D721Med (cell line): ENCODE measurements around the gene ANKS1B.
"Not testable (repeated sequence)": the region's sequence is repeated elsewhere in the genome, so short reads cannot be mapped to it uniquely, and the experiment has no call there.

Experiments used
- DNase-seq: peaks from one replicate; pipeline ENCODE4 v3.0.0; 2011; ENCODE audit warnings: low spot score; ENCODE audit not compliant: insufficient read length
- FAIRE-seq: peaks from 2 replicates; lab custom pipeline; 2011; peaks lifted over from hg19 to GRCh38; lab: Jason Lieb, UNC
- TF ChIP-seq, protein P1 (sequence below): IDR thresholded peaks from 2 replicates; pipeline ENCODE4 v1.5.1; 2012; ENCODE audit warnings: mild to moderate bottlenecking, control low read depth; ENCODE audit not compliant: insufficient read depth; ENCODE audit errors: missing control alignments

ANKS1B gene

DNA sequence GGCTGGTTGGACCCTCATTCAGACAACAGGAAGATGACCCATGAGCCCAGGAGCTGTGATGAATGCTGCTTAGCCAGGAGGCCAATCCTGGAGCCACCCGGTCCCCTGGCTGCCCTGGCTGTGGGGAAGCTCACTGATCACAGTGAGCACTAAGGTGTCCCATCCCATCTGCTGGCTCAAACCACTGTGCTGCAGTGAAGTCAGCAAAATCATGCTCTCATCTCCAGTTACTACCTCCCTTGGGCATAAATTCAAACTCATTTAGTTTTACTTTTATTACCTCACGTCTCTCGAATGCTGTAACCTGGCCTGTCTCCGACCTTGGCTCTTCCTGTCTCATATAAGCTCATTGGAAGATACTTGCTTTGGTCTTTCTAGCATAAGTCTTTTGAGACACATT lies 1227.3 kb downstream of the ANKS1B start:
- TF ChIP-seq, protein P1, sequence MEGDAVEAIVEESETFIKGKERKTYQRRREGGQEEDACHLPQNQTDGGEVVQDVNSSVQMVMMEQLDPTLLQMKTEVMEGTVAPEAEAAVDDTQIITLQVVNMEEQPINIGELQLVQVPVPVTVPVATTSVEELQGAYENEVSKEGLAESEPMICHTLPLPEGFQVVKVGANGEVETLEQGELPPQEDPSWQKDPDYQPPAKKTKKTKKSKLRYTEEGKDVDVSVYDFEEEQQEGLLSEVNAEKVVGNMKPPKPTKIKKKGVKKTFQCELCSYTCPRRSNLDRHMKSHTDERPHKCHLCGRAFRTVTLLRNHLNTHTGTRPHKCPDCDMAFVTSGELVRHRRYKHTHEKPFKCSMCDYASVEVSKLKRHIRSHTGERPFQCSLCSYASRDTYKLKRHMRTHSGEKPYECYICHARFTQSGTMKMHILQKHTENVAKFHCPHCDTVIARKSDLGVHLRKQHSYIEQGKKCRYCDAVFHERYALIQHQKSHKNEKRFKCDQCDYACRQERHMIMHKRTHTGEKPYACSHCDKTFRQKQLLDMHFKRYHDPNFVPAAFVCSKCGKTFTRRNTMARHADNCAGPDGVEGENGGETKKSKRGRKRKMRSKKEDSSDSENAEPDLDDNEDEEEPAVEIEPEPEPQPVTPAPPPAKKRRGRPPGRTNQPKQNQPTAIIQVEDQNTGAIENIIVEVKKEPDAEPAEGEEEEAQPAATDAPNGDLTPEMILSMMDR, result no peak
- FAIRE-seq (no peak), DNase-seq (no peak)

GRCh38 chr12:98755855-98756254 lies 1228.9 kb downstream of the ANKS1B start:
- not testable (repeated sequence) for FAIRE-seq, DNase-seq

- no peak for DNase-seq
- TF ChIP-seq, protein P1, result no peak
Measured at GRCh38 chr12:98754095-98754494, 1230.6 kb downstream of the ANKS1B start.

DNA sequence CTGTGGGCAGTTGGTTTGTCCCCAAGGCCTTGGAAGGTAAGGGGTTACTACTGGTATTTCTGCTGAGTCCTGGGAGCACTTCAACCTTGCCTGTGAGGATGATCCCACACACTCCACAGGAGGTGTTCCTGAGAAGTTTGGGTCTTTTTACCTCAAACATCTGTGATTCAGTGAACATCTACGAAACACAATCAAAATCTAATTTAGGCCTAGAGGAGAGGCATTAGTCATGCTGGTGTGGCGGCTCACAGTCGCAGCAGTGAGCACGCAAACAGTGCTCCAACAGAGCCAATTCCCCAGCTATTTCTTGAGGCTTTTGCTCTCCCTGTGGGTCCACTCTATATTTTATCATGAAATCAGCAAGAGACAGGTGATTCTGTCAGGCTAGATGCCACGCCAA lies 1232.0 kb downstream of the ANKS1B start:
- no peak for FAIRE-seq
- no peak for DNase-seq

More at GRCh38 chr12:98754095-98754494, 1230.6 kb downstream of the ANKS1B start:
- no peak for FAIRE-seq

DNA sequence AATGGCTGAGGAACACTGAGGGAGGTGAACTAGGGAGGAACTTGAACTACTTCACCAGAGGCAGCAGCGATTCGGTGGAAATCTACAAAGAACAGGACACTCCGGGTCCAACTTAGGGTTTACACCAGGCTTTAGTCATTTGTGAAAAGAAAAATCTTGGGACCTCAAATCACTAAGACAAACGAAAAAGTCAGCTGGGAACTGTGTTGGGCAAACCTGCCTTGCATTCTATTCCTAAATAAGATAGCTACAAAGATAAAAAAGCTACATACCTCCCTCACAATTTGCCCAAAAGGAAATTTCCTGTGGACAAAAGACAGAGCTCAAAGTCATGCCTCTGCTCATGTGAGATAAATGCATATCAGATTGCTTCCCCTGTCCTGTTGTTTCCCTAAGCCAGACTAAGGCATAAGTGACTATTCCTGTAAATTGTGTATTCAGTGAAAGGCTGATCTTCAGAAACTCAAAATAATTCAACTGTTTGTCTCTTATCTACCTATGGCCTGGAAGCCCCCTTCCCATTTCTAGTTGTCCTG lies 1233.1 kb downstream of the ANKS1B start:
- TF ChIP-seq, protein P1, result no peak
- FAIRE-seq, result no peak
- no peak for DNase-seq

More for the DNA sequence above, 1232.0 kb downstream of the ANKS1B start:
- TF ChIP-seq, protein P1, result no peak

DNA sequence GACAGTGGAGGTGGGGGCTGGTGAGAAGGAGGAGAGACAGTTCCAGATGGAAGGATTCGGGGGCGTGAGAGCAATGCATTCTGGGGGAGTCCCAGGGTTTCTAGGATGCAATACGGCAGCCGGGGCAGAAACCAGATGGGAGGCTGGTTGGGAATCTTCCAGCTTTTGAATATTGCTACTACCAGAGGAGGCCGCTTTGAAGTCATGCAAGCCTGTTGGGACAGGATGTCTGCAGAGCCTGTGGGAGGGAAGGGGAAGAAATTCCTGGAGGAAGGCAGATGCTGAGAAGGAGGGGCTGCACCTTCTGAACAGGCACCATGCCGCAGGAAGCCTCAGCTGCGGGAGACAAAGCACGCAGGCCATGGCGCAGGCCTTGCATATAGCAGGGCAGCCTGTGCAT lies 1234.2 kb downstream of the ANKS1B start:
- FAIRE-seq, result no peak
- no peak for DNase-seq
- TF ChIP-seq, protein P1, result no peak

- FAIRE-seq (no peak), DNase-seq (no peak)
- TF ChIP-seq, protein P1, result no peak
Measured at GRCh38 chr12:98748463-98748862, 1236.3 kb downstream of the ANKS1B start.
